T-helper 9 cell (primary cell): ENCODE results near the gene CSRNP3.
"Not testable (repeated sequence)": the region's sequence is repeated elsewhere in the genome, so short reads cannot be mapped to it uniquely, and the experiment has no call there.

Experiments
- DNase-seq: peaks from one replicate; pipeline ENCODE4 v3.0.0-alpha.2; 2020

The CSRNP3 gene

DNA sequence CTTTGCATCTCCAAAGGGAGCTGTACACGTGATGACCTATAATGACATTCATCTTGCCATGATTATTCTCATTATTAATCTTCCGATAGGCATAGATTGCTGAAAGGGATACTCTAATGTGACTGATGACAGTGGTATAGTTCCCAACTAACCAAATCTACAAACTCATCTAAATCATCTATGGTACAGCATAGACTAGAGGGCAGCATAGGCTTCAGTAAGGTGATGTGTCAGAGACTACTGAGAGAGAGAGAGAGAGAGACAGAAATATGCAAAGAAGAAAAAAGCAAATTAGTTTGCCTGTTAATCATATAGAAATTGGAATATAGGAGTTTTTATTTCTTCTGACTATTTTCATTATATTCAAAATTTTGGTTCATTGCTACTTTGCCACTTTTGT lies 89.3 kb downstream of the CSRNP3 start:
- no peak for DNase-seq

DNA sequence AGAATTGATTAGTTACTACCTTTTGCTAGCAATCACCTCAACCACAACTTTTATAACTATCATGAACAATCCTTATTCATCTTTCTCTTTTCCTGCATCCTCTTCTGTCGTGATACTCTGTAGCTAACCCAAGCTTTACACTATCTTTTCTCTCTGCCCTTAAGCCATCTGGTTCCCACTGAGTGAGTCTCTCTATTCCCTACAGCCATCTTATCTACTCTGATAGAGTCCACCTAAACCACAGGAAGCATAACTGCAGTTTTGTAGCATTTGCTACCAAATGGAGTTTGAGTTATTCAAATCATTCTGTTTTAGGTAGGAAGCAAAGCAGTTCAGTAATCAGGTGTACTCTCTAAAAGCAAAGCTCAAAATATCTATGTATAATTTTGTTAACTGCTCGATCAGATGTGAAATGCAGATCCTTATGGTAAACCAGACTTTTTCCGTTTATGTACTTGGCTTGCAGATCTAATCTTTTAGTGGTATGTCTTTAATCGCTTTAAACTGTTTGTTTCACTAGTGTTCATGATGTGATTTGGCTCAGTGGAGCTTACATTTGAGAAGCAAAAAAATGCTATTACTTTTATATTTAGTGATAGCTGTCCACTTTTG lies 91.0 kb downstream of the CSRNP3 start:
- DNase-seq = no peak

GRCh38 chr2:165561516-165561915 lies 92.0 kb downstream of the CSRNP3 start:
- no peak for DNase-seq

DNA sequence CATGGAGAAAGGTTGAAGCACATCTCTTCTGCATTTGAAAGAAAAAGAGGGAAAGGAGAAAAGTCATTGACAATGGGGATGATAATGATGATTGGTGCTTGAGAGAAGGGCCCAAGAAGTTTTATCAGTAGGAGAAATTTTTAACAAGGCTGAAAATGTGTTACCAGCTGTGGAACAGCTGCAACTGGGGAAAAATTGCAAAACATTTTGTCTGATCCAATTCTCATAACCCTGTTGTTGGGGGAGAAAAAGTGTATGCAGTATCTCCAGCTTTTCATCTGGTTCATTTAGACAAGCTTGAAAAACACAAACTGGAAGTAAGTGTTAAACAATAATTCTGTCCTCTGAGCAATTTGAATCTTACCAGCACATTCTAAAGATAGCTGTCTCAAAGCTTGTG lies 92.7 kb downstream of the CSRNP3 start:
- DNase-seq = no peak

GRCh38 chr2:165563468-165564225 lies 94.1 kb downstream of the CSRNP3 start:
- DNase-seq = no peak

DNA sequence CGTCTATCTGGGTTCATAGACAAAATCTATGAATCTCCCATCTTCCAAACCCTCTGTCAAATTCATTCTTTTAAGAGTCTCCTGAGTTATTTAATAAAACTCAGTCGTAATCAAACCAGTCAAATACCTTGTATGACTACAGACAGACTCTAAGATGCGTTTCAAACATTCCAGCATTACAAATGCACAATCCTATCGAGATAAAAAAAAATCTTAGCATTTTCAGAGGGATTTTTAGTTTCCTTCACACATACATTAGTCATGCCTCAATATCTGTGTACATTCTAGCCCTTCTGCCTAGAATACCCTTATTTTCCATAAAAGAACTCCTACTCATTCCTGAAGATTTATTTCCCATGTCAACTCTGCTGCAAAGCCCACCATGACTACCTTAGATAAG lies 96.5 kb downstream of the CSRNP3 start:
- no peak for DNase-seq

DNA sequence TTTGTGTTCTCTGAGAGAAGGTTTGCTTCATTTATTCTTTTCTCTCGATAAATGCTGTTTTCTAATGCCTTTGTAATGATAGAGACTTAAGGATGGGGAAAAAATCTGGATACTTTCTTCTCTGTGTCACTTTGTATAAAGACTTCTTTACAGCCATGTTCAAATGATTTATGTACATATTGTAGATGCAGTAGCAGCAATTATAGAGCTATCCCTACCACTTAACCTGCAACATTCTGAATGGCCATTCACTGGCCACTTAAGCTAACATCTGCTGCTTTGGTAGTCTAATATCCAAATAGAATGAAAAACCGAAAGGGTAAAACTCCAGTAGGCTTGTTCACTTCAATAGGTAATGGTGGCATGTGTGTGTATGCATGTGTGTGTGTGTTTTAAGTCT lies 97.8 kb downstream of the CSRNP3 start:
- no peak for DNase-seq

DNA sequence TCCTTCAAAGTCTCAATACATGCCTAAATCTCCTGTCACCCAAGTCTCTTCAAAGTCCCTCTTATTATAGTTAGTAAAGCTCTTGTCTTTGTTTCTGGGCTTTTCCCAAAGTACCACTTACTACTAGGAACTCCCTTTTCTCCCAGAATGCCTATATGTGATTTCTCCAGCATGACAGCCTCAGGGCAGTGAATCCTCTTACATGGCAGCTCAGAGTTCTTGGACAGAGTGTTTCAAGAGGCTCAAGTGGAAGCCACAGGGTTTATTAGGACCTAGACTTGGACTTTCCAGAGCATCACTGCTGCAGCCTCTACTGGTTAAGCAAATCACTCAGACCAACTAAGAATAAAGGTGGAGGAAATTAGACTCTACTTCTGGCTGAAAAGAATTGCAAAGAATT lies 98.9 kb downstream of the CSRNP3 start:
- DNase-seq = no peak

DNA sequence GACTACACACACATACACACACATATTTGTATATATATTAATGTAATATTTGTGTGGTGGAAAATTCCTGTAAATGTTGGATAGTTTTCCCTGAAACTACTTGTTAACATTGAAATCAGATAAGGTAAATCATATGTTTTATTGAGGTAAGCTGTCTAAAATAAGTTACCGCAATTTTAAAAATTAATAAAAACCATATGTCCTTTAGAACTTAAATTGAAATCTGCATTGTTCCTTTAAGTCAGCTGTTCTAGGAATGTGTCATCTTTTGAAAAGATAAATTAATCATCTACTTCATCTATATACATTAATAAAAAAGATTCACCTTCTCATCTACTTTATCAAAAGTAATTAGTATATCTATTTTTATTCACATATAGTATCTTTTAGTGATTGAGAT lies 102.0 kb downstream of the CSRNP3 start:
- DNase-seq = no peak

DNA sequence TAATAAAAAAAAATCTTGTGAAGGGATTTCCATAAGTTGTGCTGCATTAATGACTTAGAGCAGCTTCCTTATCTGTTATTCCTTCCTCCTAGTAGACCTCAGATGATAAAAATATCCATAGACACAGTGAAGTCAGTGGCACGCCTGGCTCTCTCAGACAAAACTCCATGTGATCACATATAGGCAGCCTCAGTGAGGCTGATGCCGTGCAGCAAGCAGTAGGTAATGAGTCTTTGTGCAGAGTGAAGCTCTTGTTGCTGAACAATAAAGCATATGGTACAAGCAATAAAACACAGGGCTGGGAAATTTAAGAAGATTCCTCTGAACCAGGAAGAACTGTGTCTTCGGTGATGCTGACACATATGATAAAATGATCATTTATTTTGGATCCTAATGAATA lies 102.7 kb downstream of the CSRNP3 start:
- no peak for DNase-seq

DNA sequence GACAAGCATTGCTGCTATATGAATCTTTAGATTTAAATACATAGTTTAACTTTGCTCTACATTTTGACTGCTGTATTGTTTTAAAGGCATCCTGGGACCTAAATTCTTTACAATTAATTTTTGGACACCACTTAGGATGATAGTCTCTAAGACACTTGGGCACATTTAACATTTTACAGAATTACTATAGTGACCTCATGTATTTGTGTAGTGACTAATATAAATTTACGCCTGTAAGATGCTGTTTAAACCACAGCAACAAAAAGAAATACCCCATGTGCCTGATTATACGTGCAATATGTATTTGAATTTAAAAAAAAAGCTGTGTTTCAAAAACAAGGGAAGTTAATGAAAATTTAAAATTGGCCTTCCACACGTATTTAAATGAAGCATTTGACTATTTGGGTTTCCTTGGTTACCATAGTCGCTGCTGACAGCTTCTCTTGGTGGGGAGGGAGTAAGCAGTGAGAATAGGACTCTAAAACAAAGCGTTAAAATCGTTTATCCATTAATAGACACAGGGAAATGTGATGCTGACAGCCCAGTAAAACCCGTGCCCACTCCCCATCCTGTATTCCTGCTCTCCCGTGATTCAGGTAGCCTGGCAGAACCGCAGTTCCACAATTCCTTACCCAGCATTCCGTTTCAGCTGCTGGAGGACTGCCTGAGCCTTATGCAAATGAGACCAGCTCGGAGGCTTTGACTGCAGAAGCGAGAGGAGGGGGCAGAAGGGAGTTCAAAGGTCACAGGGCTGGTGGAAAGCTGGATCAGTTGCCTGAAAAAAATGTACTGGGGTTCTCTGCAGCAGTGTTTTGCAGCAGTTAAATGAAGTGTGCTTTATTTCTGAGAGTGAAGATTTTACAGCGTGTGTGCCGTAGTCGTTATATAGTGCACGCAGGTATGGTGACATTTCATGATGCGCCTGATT lies 104.3 kb downstream of the CSRNP3 start:
- DNase-seq = no peak

- DNase-seq = no peak
Measured at GRCh38 chr2:165575044-165575615, 105.6 kb downstream of the CSRNP3 start.

DNA sequence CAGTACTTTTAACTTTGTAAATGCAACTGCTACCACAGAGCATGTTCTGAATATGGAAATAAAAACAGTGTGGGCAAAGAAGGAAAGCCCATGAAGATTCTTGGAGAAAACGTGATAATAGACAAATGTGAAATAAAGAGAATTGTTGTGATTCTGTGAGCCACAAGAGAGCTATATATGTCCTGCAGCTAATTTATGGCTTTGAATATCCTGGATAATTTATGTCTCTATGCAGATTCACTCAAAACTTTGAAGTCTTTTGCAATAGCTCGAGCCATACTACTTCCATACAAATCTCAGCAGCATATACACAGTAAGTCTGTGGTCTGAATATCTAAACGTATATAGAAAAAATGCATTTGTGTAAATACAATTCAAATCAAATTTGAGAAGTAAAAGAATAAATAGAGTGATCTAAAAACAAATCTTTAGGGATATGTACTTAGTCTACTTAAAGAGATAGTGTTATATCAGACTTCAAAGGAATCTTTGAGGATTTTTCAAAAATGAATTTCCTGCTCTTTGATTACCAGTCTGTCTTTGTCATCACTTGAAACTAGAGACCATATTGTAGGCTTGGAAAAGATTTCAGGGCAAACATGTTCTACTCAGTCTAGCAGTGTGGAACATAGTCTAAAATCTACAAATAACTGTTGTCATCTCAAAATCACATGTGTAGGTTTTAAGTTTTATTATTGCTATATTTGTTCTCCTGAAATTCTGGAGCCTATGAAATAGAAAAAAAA lies 107.1 kb downstream of the CSRNP3 start:
- DNase-seq = no peak

DNA sequence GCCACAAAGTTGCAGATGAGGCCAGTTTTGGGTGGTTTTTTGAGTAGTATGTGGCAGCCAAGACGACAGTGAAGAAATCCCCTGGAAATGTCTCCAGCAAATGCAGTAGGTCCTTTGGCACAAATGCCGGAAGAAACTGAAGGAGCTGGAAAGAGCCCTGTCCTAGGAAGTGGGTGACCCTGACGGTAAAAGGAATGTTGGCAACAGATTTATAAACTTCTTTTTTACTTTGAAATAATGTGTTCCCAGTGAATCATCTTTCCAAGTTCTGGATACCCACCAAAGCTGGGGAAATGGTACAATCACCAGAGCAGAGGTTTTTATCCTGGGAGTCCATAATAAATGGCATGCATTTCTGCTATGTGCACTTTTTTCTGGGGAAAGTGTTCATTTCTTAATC lies 112.9 kb downstream of the CSRNP3 start:
- DNase-seq = no peak

DNA sequence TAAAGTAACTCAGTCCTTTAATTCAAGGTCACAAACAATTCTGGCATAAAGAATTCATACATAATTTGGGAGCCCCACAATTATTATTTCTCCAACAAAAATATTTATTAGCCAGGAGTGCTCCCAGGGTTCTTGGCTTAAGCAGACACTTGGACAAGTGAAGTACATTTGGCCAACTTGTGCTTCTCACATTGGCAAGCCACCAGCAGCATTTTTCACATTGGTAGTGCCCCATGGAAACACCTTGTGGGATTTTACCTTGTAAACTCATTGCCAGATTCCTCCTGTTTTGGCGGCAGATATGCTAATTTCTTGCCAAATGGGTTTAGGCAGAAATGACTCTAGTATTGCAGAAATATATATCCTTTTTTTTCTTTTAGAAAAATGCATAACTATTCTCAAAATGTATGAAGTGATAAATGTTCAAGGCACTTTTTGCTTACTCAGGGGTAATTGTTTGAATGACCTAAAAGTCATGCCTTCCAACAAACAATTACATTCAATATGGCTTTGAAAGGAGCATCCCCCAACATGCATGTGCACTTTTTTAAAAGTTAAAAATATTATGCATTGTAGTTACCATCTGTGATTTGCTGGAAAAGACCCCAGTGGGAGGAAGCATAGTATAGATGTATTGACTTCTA lies 113.5 kb downstream of the CSRNP3 start:
- DNase-seq = no peak

DNA sequence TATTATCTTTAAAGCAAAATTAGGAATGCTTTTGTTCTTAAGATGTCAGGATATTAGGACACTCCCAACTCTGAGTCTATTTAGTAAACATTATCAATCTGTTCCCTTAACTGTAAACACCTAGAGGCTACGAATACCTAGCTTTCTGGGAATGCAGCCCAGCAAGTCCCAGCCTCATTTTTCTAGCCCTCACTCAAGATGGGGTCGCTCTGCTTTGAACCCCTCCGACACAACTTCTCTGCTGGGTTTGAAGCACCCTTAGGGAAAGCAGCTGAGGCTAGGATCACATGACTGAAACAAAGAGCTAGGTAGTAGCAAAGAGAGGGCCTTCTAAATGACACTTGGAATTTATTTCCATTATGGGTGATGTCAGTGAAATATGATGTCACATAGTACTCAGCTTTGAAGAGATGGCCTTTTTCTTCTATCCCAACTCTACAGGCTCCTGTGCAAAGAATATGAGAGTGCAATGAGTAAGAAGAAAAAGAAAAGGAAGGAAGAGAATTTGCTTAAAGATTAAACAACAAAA lies 114.7 kb downstream of the CSRNP3 start:
- DNase-seq = no peak

DNA sequence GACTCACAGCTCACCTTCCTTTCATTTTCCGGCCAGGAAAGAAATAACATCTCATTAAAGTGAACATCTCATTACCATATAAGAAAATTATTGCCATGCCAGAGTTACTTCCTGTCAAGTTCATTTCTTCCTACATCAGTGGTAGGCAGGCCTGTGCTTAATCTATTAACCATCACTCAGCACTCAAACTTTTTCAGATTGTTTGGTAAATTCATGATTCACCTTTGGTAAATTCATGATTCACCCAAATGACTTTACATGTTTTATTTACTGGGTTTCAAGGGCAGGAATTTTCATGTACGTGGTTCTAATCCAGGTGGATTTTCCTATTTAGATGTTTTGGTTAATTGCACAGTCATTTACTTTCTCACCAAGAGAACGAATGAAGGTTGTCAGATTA lies 116.5 kb downstream of the CSRNP3 start:
- no peak for DNase-seq

- DNase-seq = no peak
Measured at GRCh38 chr2:165587335-165587938, 117.9 kb downstream of the CSRNP3 start.

DNA sequence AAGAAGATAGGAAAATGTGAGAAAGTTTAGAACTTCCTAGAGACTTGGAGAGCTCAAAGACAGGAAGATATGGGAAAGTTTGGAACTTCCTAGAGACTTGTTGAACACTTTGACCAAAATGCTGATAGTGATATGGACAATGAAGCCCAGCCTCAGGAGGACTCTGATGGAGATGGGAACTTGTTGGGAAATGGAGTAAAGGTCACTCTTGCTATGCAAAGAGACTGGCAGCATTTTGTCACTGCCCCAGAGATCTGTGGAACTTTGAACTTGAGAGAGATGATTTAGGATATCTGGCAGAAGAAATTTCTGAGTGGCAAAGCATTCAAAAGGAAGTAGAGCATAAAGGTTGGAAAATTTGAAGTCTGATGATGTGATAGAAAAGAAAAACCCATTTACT lies 121.5 kb downstream of the CSRNP3 start:
- not testable (repeated sequence) for DNase-seq

DNA sequence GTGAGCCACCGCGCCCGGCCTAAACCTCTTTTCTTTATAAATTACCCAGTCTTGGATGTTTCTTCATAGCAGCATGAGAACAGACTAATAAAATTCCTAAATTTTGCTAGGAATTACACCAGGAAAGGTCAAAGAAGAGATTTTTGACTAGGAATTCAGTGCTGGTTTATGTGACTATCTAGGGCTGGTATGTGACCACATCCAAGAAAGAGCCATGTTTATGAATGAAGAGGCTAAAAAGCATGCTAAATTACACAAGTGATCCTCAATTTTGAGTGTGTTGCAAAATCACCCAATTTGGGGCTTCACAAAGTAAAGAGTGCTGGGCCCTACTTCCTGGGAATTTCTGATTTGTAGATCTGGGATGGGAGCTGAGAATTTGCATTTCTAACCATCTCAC lies 123.6 kb downstream of the CSRNP3 start:
- DNase-seq = no peak

DNA sequence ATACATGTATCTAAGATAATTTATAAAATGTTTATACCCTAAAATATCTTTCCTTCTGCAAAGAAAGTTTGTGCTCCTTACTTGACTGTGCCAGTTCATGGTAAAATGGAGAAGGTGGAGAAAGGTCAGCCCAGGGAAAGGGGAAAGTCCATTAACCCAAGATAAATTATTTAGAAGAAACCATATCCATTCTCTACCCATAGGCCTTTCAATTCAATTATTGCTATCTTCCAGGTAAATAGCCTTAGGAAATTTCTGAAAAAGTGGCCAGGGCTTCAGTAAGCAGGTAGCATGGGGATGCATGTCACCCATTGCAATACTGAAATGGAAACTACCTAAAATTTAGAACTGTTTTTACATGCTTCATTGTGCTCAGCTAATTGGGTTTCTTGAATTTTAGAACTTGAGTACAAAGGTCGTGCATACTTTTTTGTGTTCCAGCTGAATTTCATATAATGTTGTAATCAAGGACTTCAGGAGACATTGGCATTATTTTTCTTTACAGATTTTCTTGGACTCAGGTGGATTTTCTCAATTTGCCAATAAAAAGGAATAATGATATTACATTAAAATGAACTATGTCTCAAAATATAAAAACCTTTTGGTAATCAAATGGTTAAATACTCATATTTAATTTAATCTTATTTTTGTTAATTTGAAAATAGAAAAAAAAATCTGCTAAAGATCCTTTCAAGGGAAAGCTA lies 124.9 kb downstream of the CSRNP3 start:
- DNase-seq = no peak
